C4-2B (cell line): ENCODE results near the gene PLCG1.

Experiments used
- ZFX ChIP-seq: fragments of 450-650 bp; IDR thresholded peaks from 2 replicates; pipeline ENCODE4 v1.6.1; 2017
- TF ChIP-seq, protein P1 (sequence below): fragments of 450-650 bp; conservative IDR thresholded peaks from 2 replicates; pipeline ENCODE4 v1.5.1; 2017; ENCODE audit warnings: mild to moderate bottlenecking

DNA sequence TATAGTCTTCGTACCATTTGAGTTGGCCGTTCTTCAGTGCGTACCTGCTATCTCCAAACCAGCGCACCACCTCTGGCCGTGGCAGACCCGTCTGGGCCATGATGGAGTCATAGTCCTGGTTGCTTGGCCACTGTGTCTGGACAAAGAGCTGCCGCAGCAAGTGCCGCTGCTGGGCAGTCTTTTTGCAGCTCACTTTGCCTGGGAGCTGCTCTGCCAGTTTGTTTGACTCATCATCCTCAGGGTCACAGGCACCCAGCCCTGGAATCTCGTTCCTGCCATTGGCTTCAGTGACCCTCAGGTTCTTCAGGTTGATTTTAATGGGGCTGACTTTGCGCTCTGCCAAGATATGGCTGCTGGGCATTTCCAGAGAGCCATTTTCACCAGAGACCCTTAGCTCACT lies 65.1 kb downstream of the PLCG1 start:
- TF ChIP-seq, protein P1, sequence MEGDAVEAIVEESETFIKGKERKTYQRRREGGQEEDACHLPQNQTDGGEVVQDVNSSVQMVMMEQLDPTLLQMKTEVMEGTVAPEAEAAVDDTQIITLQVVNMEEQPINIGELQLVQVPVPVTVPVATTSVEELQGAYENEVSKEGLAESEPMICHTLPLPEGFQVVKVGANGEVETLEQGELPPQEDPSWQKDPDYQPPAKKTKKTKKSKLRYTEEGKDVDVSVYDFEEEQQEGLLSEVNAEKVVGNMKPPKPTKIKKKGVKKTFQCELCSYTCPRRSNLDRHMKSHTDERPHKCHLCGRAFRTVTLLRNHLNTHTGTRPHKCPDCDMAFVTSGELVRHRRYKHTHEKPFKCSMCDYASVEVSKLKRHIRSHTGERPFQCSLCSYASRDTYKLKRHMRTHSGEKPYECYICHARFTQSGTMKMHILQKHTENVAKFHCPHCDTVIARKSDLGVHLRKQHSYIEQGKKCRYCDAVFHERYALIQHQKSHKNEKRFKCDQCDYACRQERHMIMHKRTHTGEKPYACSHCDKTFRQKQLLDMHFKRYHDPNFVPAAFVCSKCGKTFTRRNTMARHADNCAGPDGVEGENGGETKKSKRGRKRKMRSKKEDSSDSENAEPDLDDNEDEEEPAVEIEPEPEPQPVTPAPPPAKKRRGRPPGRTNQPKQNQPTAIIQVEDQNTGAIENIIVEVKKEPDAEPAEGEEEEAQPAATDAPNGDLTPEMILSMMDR = no peak
- TF ChIP-seq ZFX = no peak
